Muscle of arm (tissue), 14 donors: ENCODE data around the gene ZNF787. TPM values are rescaled to one million over a fixed set of nuclear protein-coding genes. Genes with fewer than 3 reads are reported as not detected.
"Not testable (repeated sequence)": the region's sequence is repeated elsewhere in the genome, so short reads cannot be mapped to it uniquely, and the experiment has no call there.

Source experiments
- DNase-seq: peaks from one replicate; pipeline ENCODE4 v3.0.0-alpha.2; 2013
- long read RNA-seq, 11 donors: transcript quantifications; one replicate each; lab custom pipeline, GENCODE V29; 2026
- polyA plus RNA-seq, 12 donors: library from polyadenylated mRNA; unstranded; fragments of 120-200 nt; gene quantifications; one replicate each; pipeline ENCODE4 v1.2.1, GENCODE V29; 2013; ENCODE audit not compliant: insufficient read length in 12 of 12

The ZNF787 gene
- polyA plus RNA-seq: 10 to 100 TPM in 11 of 12 donors, not detected in 1; 11.1 to 42.9 (median 16.7) TPM
- long read RNA-seq, donor 1, transcript ZNF787-203 (3 exons, 1,925 nt): major isoform, 8 of 8 reads
- long read RNA-seq, donor 1, partial matches to known transcripts: 0 of 8 reads
- long read RNA-seq, donor 1, other reads (novel, unspliced or antisense): 0 of 8 reads
- long read RNA-seq, donor 2, transcript ZNF787-203 (3 exons, 1,925 nt): major isoform, 16 of 16 reads
- long read RNA-seq, donor 2, partial matches to known transcripts: 0 of 16 reads
- long read RNA-seq, donor 2, other reads (novel, unspliced or antisense): 0 of 16 reads
- long read RNA-seq, donor 3, transcript ZNF787-203 (3 exons, 1,925 nt): major isoform, 5 of 5 reads
- long read RNA-seq, donor 3, partial matches to known transcripts: 0 of 5 reads
- long read RNA-seq, donor 3, other reads (novel, unspliced or antisense): 0 of 5 reads
- long read RNA-seq, donor 4, transcript ZNF787-203 (3 exons, 1,925 nt): major isoform, 9 of 11 reads
- long read RNA-seq, donor 4, partial matches to known transcripts: 0 of 11 reads
- long read RNA-seq, donor 4, other reads (novel, unspliced or antisense): 0 of 11 reads
- long read RNA-seq, donor 5, transcript ZNF787-203 (3 exons, 1,925 nt): major isoform, 16 of 16 reads
- long read RNA-seq, donor 5, partial matches to known transcripts: 0 of 16 reads
- long read RNA-seq, donor 5, other reads (novel, unspliced or antisense): 0 of 16 reads
- long read RNA-seq, donor 6, transcript ZNF787-203 (3 exons, 1,925 nt): major isoform, 15 of 16 reads
- long read RNA-seq, donor 6, partial matches to known transcripts: 0 of 16 reads
- long read RNA-seq, donor 6, other reads (novel, unspliced or antisense): 0 of 16 reads
- long read RNA-seq, donor 7, transcript ZNF787-203 (3 exons, 1,925 nt): major isoform, 6 of 6 reads
- long read RNA-seq, donor 7, partial matches to known transcripts: 0 of 6 reads
- long read RNA-seq, donor 7, other reads (novel, unspliced or antisense): 0 of 6 reads
- long read RNA-seq, donor 8, transcript ZNF787-203 (3 exons, 1,925 nt): major isoform, 22 of 25 reads
- long read RNA-seq, donor 8, partial matches to known transcripts: 0 of 25 reads
- long read RNA-seq, donor 8, other reads (novel, unspliced or antisense): 0 of 25 reads
- long read RNA-seq, donor 9, transcript ZNF787-203 (3 exons, 1,925 nt): major isoform, 9 of 10 reads
- long read RNA-seq, donor 9, partial matches to known transcripts: 0 of 10 reads
- long read RNA-seq, donor 9, other reads (novel, unspliced or antisense): 0 of 10 reads
- long read RNA-seq, donor 10, transcript ZNF787-203 (3 exons, 1,925 nt): major isoform, 19 of 19 reads
- long read RNA-seq, donor 10, partial matches to known transcripts: 0 of 19 reads
- long read RNA-seq, donor 10, other reads (novel, unspliced or antisense): 0 of 19 reads
- long read RNA-seq, donor 11, transcript ZNF787-203 (3 exons, 1,925 nt): major isoform, 14 of 15 reads
- long read RNA-seq, donor 11, partial matches to known transcripts: 0 of 15 reads
- long read RNA-seq, donor 11, other reads (novel, unspliced or antisense): 0 of 15 reads

GRCh38 chr19:56121180-56122167, at the start of gene ZNF787:
Gene ZNF787, minus strand, starts transcription at chr19:56121295. Its CDS starts 18,078 bp downstream, at chr19:56103217.
- peak; percentile 98 for DNase-seq

- DNase-seq: no peak
Observed at GRCh38 chr19:56170261-56170660, 49.2 kb upstream of the ZNF787 start.

- no peak for DNase-seq
Observed at GRCh38 chr19:56167064-56167578, 46.0 kb upstream of the ZNF787 start.

- DNase-seq: no peak
Observed at GRCh38 chr19:56163097-56163496, 42.0 kb upstream of the ZNF787 start.

- DNase-seq: no peak
Observed at GRCh38 chr19:56162258-56162657, 41.2 kb upstream of the ZNF787 start.

GRCh38 chr19:56161534-56161933, 40.4 kb upstream of the ZNF787 start:
- no peak for DNase-seq

- DNase-seq: no peak
Observed at GRCh38 chr19:56159622-56160271, 38.7 kb upstream of the ZNF787 start.

- DNase-seq: no peak
Observed at GRCh38 chr19:56159009-56159559, 38.0 kb upstream of the ZNF787 start.

- DNase-seq: no peak
Observed at GRCh38 chr19:56158170-56158757, 37.2 kb upstream of the ZNF787 start.

- DNase-seq: no peak
Observed at GRCh38 chr19:56156768-56157167, 35.7 kb upstream of the ZNF787 start.

- no peak for DNase-seq
Observed at GRCh38 chr19:56155124-56155687, 34.1 kb upstream of the ZNF787 start.

- no peak for DNase-seq
Observed at GRCh38 chr19:56153507-56153906, 32.4 kb upstream of the ZNF787 start.

- no peak for DNase-seq
Observed at GRCh38 chr19:56152644-56153043, 31.5 kb upstream of the ZNF787 start.

GRCh38 chr19:56150358-56150757, 29.3 kb upstream of the ZNF787 start:
- no peak for DNase-seq

GRCh38 chr19:56149656-56150038, 28.6 kb upstream of the ZNF787 start:
- DNase-seq: no peak

- not testable (repeated sequence) for DNase-seq
Observed at GRCh38 chr19:56148955-56149655, 28.0 kb upstream of the ZNF787 start.

GRCh38 chr19:56148096-56148495, 27.0 kb upstream of the ZNF787 start:
- DNase-seq: no peak
